CD4-positive, alpha-beta T cell treated with Interleukin-4 for 1 hour (primary cell): ENCODE results near the gene TMEM69.
"Not testable (repeated sequence)": the region's sequence is repeated elsewhere in the genome, so short reads cannot be mapped to it uniquely, and the experiment has no call there.

ENCODE experiments used
- DNase-seq, 2 donors: peaks; one replicate each; pipeline ENCODE4 v3.0.0-alpha.2; 2020 to 2022

TMEM69 gene

DNA sequence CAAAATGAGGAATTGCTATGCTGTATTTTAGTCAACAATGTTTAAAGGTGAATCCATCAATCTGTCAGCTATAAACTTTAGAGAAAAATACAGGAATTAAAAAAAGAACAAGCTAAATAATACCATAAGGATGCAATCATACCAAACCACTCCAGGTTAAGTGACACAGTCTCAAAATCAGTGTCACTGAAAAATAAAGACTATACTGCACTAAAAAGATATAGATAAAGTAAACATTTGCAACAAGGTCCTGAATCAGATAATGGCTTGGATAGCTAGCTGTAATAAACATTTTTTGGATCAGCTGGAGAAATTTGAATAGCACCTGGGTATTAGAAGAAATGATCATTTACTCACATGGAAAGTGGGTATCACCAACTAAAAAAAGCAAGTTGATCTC is 9.5 kb upstream of the TMEM69 start:
- DNase-seq = no peak

DNA sequence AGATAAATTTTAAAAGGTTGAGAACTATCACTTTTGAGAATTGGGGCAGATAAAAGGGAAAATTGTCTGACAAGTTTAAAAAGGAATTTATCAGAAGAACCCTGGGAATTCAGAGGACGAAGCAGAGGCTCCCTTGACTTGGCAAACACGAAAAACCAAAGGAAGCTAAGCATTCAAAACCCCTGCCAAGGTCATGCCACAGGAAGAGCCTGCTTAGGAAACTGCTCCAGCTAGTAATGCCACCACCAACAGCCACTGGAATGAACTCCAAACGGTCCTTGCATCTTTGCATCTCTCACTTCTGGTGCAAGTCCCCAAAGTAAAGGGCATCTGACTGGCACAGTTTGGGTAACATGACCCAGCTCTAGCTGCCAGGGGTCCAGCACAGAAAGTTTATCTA is 8.9 kb upstream of the TMEM69 start:
- DNase-seq = no peak

DNA sequence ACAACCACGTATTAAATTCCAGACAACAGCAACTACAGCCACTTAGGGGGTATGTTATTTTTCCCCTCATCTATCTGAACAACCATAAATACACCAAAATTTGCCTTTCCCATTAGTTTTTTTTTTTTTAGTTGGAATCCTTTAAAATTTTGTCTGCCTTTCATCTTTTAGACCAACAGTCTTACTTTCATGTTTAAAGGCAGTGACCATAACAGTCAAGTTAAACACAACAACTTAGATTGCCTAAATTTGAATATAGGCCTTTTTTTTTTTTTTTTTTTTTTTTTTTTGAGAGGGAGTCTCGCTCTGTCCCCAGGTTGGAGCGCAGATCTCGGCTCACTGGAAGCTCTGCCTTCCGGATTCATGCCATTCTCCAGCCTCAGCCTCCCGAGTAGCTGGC is 5.0 kb upstream of the TMEM69 start:
- DNase-seq = no peak

DNA sequence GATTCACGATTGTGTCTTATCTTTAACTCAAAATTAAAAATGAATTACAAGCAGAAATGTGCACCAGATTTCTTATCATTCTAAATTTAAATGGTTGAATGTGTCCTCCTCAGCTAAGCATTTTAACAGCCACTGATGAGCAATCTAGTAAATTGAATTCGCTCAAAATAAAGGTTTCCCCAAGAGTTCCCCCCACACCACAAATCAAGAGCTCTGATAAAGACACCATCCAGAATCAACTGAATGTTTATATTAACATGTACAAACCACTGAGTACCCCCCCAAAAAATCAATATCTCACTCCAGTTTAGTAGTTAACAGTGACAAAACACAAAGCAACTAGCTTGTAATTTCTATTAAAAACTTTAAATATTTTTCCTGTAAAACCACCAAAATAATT is 3.6 kb upstream of the TMEM69 start:
- DNase-seq = no peak

DNA sequence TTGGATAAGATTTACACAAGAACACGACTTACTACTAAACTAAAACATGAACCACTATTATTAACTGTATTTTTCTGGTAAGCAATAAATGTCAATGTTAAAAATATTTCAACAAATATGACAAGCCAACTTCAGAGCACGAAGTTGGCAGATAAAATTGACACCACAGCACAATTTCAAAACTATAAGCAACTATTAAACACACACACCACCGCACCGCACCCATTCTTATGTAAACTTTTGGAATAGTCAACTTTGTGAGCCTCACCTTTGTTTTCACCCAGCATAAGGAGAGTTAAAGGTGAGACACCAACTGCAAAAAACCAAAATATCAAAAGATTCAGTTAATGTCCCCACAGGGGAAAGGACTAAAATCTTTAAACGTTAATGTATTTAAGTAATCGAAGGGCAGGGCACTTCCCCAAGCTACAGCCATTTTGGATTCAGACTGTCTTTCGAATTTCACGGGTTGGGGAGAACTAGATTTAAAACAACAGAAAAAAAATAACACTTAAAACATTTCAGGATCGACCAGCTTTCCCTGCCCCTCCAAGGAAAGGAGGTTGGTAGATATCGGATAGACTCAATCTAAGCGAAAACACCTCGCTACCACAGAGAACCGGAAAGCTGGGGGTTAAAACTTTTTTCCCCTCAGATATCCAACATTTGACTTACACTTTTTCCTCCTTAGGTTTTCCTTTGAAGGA is 2.5 kb upstream of the TMEM69 start:
- DNase-seq = peak in 1 of 2 donors; percentile 23

DNA sequence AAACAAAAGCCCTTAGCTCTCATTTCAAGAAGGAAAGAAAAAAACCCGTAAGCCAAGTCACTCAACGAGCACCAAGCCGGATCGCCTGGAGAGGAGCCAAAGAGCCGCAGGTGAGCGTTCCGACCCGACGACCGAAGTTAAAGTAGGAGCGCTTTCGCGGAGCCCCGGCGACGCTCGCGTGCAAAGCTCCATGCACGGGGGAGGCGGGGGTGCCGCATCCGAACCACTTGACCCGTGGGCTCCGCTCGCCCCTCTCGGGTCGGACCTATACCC is 2.0 kb upstream of the TMEM69 start:
- peak; percentile 59 to 60 for DNase-seq

DNA sequence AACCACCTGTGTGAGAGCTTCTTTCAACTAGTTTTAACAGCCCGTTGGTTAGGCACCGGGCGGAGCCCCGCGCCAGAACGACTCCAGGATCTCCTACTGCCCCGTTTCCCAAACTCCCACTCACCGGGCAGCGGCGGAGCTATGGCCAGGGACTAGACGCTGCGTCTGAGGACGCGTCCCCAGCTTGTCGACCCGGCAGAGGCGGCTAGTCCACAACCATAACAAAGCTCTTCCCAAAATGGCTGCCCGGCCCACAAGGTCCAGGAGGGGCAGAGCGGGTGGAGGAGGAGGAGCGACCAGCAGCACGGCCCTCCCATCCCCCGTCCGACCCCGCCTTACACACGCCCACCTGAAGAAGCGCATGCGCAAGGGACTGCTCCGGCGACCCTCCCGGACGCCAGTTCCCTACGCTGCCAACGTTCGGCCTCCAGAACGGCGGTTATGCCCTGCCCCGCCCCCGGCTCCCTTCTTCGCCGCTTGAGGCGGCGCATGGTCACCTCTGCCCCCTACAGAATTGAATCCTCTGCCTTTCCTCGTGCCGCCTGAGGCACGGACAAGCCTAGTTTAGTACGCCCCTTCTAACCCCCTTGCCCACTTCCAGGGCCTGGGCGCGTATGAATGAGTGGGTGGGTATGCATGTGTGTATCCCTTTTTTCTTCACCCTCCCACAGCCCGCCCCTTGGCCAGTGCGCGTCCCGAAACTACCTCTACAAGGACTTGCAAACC is 1.5 kb upstream of the TMEM69 start, which contains the start of gene GPBP1L1:
GPBP1L1 (minus strand) TSS at position 246 of the 726 bp plus-strand sequence. CDS start 27,446 bp downstream, outside the sequence.
- peak; percentile 97 to 98 for DNase-seq

DNA sequence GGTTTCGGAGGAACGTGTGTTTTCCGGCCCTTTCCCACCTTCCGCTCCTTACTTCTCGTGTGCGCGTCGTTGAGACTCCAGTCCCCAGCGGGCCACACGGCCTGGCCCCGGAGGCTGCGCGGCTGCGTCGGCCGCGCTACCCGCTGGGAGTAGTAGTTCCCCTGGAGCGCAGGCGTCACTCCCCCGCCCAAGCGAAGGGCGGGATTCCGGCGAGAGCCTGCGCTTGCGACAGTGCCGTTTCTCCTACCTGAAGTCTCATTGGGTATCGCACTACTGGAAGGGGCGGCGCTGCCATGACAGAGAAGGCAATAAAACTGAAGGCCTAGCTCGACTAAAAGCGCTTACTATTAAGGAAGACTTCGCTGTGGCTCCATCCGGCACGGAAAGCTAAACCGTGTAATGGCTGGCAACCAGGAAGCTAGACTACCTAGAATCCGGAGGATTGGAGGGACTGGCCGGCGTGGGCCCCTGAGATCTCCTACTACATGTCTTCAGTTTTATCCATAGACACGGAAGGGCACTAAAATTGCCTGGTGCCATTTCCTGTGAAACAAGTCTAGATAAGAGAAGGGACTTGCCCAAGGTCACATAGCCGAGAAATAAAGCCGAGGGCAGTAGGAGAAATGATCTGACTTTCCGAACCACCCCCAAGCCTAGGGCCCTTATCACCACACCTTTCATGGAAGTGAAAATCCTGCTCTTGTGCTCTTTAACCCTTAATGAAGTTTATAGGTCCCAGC is 797 bp upstream of the TMEM69 start:
- peak; percentile 99 for DNase-seq

DNA sequence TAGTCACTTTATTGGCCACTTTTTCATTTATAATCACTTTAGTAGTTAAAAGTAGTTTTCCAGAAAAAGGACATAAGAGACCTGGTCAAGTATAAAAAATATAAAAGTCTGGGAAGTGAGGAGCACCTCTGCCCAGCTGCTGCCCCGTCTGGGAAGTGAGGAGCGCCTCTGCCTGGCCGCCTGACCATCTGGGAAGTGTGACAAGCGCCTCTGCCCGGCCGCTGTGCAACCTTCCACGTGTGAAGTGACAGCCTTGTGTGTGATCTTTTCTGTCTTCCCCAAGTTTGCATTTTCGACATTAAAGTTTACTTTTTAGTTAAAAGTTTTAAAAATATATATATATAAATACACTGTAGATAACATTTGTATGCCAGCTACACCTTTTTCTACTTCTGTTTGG is 5.8 kb downstream of the TMEM69 start:
- not testable (repeated sequence) for DNase-seq

DNA sequence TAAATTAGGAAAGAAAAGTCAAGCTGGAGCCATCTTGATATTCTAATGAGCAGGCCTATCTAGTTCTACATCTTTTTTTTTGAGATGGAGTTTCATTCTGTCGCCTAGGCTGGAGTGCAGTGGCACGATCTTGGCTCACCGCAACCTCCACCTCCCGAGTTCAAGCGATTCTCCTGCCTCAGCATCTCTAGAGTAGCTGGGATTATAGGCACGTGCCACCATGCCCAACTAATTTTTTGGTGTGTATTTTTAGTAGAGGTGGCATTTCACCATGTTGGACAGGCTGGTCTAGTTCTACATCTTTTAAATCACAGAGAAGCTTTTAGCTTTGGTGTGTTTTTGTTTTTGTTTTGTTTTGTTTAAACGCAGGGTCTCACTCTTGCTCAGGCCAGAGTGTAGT is 6.8 kb downstream of the TMEM69 start:
- DNase-seq = no peak

DNA sequence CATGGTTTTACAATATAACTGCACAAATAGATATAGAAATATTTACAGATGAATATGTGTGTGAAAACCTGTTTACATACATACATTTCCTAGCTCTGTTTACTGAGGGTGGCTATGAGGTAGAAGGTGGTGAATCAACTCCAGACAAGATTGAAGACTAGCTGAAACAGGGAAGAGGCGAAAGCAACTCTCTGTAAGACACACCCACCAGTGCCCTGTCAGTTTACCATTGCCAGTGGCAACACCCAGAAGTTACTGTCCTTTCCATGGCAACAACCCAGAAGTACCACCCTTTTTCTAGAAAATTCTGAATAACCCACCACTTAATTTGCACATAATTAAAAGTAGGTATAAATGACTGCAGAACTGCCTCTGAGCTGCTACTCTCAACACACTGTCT is 16.7 kb downstream of the TMEM69 start:
- no peak for DNase-seq

DNA sequence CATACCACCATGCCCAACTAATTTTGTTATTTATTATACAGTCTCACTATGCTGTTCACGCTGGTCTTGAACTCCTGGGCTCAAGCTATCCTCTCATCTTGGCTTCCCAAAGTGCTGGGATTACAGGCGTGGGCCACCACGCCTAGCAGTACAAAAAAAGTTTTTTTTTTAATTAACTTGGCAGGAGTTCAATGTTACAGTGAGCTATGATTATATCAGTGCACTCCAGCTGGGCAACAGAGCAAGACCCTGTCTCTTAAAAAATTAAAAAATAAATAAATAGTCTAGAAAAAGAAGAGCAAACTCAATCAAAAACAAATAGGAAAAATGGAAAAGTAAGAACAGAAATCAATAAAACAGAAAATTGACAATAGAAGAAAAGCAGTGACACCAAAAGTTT is 25.7 kb downstream of the TMEM69 start:
- no peak for DNase-seq

DNA sequence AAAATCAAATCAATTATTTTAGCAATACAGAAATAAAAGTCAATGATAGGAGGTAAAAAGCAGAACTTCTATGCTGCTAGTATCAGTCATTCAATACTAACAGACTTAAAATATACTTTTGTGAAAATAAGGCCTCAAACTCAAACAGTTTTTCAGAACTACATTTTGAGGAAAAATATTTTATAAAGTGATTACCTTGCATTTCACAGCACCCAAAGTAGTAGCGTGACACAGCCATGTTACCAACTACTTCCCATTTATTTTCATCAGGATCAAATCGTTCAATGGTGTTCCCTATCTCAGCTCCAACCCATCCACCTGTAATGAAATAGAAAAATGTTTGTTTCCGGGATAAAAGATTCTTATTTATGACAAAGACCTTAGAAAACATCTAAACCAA is 28.7 kb downstream of the TMEM69 start:
- DNase-seq = no peak

DNA sequence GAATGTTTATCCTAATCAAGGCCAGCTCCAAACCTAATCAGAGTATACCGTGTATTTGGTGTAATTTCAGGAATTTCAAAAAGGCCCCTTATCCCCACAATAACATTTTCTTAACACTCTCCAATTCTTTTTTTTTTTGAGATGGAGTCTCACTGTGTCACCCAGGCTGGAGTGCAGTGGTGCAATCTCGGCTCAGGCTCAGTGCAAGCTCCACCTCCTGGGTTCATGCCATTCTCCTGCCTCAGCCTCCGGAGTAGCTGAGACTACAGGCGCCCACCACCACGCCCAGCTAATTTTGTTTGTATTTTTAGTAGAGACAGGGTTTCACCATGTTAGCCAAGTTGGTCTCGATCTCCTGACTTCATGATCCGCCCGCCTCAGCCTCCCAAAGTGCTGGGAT is 29.4 kb downstream of the TMEM69 start:
- DNase-seq = not testable (repeated sequence)

DNA sequence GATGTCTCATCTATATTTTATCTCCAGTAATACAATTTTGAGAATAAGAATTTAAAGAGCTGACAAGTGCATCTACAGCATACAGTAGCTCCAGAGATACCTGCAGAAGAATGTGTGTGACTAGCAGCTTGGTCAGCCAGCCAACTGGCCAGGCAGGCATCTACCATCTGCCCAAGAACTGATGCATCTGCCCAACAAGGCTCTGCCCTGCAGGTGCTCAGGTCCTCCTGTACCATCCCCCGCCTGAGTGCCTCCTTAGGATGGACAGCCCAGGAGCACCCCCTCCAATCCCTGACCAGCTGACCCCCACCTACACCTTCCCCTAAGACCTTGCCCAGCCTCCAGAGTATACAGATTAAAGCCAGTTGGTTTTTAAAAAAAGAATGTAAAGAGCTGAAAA is 30.3 kb downstream of the TMEM69 start:
- DNase-seq = no peak

DNA sequence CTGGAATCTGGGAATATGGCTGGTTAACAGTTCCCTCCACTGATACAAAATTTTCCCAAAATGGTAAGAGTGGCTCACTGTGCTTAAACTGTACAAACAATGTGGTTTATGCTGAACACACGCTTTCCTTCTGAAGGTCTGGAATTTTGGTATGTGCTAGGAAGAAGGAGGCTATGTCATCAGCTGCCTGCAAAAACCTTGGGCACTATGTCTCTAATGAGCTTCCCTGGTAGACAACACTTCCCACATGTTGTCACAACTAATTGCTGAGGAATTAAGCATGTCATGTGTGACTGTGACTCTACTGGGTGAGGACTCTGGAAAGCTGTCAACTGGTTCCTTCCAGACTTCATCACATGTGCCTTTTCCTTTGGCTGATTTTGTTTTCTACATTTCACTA is 33.2 kb downstream of the TMEM69 start:
- no peak for DNase-seq

DNA sequence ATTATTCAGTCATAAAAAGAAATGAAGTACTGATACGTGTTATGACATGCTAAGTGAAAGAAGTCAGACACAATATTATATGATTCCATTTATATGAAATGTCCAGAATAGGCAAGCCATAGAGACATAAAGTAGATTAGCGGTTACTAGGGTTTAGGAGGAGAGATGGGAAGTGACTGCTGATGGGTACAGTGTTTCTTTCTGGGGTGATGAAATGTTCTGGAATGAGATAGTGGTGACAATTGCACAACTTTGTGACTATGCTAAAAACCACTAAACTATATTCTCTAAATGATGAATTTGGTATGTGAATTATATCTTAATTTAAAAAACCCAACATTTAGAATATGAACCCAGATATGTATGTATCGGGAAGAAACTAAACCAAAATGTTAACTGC is 34.8 kb downstream of the TMEM69 start:
- no peak for DNase-seq

DNA sequence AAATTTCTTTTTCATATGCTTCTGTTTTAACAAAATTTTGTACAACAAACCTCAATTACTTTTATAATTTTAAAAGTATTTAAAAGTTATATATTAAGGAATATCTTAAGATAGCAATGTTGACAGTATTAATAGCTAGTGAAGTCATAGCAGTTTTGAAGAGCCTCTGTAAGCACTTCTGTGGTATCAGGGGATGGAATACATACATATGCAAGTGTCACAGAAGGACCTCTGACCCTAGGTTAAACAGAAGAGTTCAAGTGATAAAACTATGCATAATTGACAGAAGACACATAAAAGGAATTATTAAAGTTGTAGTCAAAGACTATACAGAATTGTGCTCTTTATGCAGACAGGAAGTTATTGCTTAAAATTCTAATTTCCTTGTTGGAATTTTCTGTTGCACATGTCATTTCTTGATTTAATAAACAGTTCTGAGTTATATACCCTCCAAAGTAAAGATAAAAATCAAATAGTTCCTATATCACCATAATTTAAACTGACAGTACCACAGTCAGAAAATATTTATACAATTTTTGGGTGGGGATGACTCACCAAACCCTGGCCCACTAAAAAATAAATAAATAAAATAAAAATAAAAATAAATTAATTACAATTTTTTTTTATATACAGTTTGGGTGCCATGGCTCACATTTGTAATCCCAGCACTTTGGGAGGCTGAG is 35.4 kb downstream of the TMEM69 start:
- DNase-seq = no peak

DNA sequence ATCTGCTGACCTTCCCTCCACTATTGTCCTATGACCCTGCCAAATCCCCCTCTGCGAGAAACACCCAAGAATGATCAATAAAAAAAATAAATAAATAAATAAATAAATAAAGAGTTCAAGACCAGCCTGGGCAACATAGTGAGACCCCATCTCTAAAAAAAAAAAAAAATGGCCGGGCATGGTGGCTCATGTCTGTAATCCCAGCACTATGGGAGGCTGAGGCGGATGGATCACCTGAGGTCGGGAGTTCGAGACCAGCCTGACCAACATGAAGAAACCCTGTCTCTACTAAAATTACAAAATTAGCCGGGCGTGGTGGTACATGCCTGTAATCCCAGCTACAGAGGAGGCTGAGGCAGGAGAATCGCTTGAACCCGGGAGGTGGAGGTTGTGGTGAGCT is 38.0 kb downstream of the TMEM69 start:
- DNase-seq = not testable (repeated sequence)

DNA sequence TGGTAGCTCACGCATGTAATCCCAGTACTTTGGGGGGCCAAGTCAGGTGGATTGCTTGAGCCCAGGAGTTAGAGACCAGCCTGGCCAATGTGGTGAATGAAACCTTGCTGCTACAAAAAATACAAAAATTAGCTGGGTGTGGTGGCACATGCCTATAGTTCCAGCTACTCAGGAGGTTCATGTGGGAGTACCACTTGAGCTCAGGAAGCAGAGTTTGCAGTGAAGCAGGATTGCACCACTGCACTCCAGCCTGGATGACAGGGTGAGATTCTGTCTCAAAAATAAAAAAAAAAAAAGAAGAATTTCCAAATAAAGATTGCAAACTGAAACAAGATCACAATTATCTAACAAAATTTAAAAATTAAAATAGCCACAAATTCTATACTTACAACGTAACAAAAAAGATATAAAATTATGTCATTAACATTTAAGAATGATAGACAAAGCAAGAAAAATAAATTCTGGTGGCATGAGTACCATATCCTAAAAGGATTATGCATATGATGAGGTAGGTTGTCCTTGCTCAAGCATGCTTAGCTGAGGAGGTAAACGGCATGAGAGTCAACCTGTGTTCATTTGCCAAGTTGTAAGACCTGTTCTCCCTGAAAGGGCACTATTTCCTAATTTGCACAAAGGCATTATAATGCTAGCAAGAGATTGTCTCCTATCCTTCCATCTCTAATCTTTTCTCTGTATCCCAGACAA is 42.2 kb downstream of the TMEM69 start:
- no peak for DNase-seq

DNA sequence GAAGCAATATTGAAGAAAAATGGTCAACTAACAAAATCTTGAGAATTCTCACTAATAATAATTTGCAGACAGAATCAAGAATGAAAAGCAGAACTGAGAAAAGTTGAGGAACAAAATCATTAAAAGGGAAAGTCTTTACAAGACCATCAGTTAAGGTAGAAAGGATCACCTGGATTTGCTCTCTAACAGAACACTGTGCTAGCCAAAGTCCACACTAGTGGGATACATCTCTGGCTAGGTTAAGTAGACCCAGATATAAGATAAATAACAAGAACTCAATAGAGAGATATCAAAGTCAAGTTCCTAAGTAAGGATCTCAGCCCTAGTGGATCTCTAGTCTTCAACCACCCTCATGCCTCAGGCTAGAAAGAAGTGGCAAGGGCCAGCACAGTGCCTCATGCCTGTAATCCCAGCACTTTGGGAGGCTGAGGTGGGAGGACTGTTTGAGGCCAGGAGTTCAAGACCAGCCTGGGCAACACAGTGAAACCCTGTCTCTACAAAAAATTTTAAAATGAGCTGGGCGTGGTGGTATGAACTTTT is 42.9 kb downstream of the TMEM69 start:
- no peak for DNase-seq

DNA sequence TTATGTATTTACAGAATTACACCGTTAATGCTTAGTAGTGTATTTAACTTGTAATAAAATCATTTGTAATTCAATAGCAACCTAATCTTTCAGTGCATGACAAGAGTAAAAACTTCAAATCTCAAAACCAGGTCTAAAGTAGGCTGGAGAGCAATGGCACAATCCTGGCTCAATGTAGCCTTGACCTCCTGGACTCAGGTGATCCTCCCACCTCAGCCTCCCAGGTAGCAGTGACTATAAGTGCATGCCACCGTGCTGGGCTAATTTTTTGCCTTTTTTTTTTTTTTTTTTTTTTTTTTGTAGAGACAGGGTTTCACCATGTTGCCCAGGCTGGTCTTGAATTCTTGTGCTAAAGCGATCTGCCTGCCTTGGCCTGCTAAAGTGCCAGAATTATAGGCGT is 51.2 kb downstream of the TMEM69 start:
- no peak for DNase-seq
